Stimulated activated CD8-positive, alpha-beta memory T cell treated with anti-CD3 and anti-CD28 coated beads, Interleukin-7, amount 100 ng/mL, for 4 hours (primary cell): ENCODE results near the gene HCFC1R1.

Source experiments
- DNase-seq, 2 donors: peaks; one replicate each; pipeline ENCODE4 v3.0.0-alpha.2; 2020; ENCODE audit warnings: low read depth in 2 of 2

HCFC1R1 gene

GRCh38 chr16:2976201-2976600, 47.5 kb downstream of the HCFC1R1 start:
- DNase-seq: no peak

- DNase-seq: no peak
Observed at GRCh38 chr16:2975161-2975795, 48.5 kb downstream of the HCFC1R1 start.

GRCh38 chr16:2974319-2975056, 49.3 kb downstream of the HCFC1R1 start:
- DNase-seq: no peak

- DNase-seq: no peak
Observed at GRCh38 chr16:2973605-2974318, 50.0 kb downstream of the HCFC1R1 start.

GRCh38 chr16:2973093-2973492, 50.6 kb downstream of the HCFC1R1 start:
- DNase-seq: no peak
